GM19452 (cell line): ENCODE data around the gene PUM2.
A peak's percentile ranks its signal among the peaks of the same experiment; 100 is the strongest.
"Not testable (repeated sequence)": the region's sequence is repeated elsewhere in the genome, so short reads cannot be mapped to it uniquely, and the experiment has no call there.

Experiments used
- ATAC-seq: cut with Tn5 transposase; IDR thresholded peaks from one replicate; pipeline ENCODE4 v1.9.1; 2021; ENCODE audit not compliant: unreplicated experiment

Gene PUM2

DNA sequence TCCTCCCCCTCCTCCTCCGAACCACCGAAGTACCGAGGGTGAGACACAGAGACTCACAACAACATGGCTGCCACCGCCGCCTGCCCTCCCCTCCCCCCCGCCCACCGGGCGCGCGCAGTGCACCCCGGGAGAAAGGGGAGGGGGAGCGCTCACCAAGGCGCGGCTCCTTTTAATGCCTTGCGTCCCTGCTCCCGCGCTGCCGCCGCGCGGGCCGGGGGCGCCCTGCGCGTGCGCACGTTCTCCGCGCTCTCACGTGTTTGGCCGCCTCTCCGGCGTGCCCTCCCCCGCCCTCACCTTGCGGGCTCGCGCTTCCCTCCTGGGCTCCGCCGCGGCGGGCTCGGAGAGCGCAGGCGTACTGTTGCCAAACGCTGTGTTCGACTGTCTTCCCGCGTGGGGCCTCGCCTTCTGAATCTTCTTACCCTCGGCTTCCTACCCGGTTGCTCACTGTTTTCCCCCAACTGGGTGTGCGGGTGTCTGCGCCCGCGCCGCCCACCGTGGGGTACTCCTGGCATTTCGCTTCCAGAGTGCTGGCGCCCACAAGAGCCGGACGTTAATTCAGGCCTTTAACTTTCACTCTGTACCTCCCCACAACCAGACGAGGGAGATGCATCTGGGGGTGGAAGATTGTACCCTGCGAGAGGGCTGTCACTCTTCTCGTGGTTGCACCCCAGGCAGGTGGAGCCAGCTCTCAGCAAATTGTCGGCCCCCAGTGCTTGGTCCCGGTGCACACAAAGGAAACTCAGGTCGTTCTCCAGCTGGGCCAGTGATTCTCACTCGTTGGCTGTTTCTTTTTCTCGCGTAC is at the start of gene PUM2:
TSS of gene PUM2 (minus strand) at position 92 of the 802 bp plus-strand sequence. CDS start 23,484 bp downstream, outside the sequence.
- ATAC-seq, result peak; percentile 86

DNA sequence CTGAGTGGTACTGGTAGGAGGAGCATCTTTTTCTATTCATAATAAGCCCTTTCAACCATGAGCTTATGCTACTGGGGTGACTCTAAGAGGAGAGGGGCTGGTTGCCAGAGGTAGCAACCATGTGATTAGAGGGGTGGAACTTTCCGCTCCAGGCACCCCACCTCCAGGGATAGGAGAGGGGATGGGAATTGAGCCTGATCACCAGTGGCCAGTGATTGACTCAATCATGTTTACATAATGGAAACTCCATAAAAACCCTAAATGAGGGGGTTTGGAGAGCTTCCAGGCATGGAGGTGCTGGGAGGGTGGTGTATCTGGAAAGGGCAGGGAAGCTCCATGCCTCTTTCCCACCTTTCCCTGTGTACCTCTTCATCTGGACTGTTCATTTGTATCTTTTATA is 49.7 kb upstream of the PUM2 start:
- ATAC-seq, result no peak

- ATAC-seq, result no peak
Measured at GRCh38 chr2:20398956-20399567, 48.4 kb upstream of the PUM2 start.

DNA sequence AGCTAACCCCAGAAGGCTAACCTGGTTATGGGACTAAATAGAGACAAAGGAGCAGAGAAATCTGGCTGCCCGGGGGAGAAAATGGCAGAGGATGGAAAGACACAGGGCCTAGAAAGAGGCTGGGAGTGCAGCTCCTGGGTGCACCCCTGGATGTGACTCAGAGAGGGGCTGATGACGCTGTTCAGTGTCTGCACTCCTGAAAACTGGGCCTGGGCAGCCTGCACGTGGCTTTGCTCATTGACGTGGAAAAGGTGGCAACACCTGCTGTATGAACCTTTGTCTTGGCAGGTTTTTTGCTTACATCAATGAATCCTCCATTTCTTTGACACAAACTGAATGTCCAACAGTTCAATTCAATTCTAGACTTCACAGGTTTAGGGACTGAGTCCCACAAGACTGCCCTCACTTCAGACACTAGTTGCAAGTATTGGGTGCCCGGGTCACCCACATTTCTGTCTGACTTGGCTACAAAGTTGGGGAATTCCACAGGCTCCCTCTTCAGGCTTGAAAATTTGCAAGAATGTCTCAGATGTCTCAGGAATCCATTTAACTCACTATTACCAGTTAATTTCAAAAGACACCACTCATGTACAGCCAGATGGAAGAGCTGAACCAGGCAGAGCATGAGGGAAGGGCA is 47.3 kb upstream of the PUM2 start:
- no peak for ATAC-seq

- no peak for ATAC-seq
Measured at GRCh38 chr2:20396356-20397000, 45.8 kb upstream of the PUM2 start.

- no peak for ATAC-seq
Measured at GRCh38 chr2:20393986-20394385, 43.3 kb upstream of the PUM2 start.

GRCh38 chr2:20391951-20392699 is 41.5 kb upstream of the PUM2 start:
- ATAC-seq, result no peak

DNA sequence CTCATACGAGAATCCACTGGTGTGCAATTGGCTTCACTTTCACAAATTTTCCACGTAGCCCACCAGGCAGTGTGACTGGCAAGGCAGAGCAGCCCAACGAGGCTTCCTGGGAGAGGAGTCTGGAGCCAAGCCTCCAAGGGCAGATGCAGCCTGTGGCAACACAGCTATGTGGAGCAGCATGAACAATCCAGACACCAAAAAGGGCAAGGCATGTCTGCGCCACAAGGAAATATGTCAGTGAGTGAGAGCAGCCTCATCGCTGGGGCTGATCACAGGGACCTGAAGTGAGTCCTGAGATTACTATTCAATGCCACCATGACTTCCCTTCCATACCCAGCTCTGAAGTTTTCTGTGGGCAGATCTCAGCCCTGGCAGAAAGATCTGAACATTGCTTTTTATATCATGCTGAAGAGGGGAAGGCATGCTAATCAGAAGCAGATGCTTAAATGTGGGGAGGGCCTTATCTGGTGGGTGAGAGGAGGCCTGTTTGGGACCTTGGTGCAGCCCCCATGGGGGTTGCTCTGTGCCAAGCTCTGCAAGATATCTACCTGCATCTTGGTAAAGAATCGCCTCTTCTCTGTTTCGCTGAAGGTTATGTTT is 40.0 kb upstream of the PUM2 start:
- ATAC-seq, result no peak

GRCh38 chr2:20384953-20385352 is 34.3 kb upstream of the PUM2 start:
- ATAC-seq, result no peak

DNA sequence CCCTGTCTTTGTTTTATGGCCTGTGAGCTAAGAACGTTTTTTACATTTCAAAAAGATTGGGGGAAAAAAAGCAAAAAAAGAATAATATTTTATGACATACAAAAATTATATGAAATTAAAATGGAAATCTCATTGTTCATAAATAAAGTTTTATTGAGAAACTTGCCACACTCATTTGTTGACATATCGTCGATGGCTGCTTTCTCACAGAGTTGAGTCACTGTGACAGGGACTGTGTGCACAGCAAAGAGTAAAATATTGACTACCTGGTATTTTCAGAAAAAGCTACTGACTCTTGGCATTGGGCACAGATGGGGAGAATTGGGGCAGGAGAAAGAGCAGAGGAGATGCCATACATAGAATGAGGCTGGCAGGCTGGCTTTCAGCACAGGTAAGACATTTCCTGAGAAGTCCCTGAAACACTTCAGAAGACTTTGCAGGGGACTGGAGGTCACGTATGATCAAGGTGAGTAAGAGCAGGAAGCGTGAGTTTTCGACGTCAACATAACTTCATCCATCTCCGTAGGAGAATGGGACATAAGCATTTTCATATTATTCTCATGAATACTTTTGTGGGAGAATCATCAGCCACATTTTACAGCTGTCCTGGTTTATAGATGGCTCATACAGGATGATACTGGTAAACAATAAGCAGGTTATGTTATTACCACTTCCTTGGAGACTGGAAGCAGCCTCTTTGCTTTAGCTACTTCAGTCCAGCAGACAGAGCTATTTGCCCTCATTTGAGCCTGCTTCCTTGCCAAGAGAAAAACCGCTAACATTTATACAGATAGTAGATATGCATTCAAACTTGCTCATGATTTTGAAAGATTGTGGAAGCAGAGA is 32.5 kb upstream of the PUM2 start:
- ATAC-seq, result no peak

DNA sequence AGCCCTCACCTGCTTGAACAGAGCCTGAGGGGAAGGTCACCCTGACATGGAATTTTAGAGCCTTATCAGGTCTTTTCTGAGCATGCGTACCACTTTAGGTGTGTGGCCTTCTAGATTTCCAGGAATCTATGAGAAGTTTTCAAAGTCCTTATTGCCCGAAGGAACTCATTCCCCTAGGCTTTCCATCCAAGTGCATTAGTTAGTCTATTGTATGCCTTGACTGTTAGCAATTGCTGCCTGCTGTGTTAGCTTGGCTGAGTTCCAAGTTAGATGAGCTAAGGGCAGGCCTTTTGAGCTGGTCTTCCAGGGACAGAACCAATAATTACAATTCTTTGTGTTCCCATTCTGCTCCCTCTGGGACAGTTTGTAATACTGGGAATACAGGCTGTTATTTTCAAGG is 30.8 kb upstream of the PUM2 start:
- ATAC-seq, result no peak

DNA sequence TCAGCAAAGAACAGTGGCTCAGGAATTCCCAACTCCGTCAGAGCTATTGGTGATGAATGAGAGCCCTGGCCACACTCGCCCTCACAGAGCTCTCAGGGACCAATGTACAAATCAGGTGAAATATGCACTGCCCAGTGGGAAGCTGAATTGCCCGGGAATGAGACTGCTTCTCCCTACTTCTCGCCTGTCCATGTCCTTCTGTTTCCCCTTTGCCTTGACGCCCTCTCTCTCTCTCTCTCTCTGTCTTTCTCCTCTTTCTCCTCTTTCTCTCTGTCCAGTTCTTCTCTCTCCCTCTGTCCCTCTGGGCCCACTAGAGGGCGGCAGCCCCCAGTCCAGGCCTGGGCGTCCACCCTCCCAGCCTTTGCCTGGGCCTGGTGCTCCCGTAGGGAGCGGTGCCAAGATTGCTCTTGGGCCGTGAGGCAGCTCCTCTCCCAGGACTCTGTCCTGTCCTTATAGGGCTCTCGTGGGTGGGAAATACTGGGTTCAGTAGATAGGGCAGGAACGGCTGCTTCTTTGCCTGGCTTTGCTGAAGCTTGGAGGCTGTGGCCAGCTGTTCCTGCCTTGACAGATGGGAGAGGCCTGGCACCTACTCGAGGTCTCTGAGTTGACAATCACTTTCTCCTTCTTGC is 28.4 kb upstream of the PUM2 start:
- no peak for ATAC-seq

- no peak for ATAC-seq
Measured at GRCh38 chr2:20378341-20378740, 27.7 kb upstream of the PUM2 start.

- no peak for ATAC-seq
Measured at GRCh38 chr2:20377741-20378140, 27.1 kb upstream of the PUM2 start.

DNA sequence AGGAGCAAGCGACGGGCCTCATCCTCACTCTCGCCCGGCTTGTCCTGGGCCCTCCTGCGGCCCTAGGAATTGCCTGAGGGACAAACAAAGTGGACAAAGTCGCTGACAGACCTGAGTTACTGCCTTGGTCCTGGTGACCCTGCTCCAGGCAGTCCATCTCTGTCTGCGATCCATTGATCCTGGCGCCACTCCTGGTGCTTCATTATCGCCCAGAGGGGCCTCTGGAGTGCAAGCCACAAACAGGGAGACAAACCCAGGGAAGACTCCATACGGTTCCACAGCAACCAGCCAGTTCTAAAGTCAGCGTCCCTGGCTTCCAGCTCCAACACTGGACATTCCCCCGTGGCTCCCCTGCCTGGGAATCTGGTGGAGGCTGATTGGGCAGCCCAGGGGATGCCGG is 24.3 kb upstream of the PUM2 start:
- ATAC-seq, result not testable (repeated sequence)

- no peak for ATAC-seq
Measured at GRCh38 chr2:20372896-20373640, 22.4 kb upstream of the PUM2 start.

DNA sequence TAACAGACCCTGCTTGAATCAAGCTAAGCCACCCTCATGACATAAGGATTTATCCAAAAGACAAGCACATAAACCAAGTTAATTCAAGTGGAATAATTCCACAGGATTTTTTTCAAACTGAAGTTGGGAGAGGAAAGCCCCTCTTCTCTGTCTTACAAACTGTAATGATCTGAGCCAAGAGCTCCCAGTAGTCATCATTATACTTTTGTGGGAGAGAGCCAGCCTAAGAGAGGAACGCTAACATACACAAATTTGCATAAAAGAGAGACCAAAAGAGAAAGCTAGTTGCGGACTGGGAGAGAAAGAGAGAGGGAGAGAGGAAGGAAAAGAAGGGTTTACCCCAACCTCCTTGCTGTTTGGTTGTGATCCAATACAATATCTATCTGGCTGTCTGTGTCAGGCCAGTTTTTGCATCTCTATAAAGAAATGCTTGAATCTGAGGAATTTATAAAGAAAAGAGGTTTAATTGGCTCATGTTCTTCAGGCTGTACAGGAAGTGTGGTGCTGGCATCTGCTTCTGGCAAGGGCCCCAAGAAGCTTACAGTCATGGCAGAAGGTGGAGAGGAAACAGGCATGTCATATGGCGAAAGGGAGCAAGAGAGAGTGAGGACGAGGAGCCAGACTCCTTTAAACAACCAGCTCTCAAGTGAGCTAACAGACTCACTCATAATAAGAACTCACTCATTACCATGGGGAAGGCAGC is 20.8 kb upstream of the PUM2 start:
- ATAC-seq, result no peak

DNA sequence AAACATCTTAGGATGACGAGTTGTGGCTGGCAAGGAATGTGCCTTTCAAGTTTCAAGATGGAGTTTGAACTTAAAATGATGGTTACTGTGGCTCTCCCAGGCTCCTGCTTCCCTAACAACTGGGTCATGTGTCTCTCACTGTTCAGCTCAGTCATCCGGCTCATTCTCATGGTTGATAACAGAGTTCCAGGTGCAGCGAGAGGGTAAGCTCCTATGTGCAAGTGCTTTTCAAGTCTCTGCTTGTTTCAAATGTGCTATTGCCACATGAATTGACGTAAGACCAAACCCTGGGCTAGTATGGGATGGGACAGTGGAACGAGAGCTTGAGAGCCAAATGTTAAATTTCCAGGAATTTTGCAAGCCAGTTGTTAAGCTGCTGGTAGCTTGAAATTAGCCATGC is 19.5 kb upstream of the PUM2 start:
- no peak for ATAC-seq
